GM19328 (cell line): ENCODE measurements around the gene PGM5.
"Not testable (repeated sequence)": the region's sequence is repeated elsewhere in the genome, so short reads cannot be mapped to it uniquely, and the experiment has no call there.

ENCODE experiments used
- ATAC-seq: cut with Tn5 transposase; IDR thresholded peaks from one replicate; pipeline ENCODE4 v1.9.1; 2021; ENCODE audit warnings: mild to moderate bottlenecking, moderate library complexity; ENCODE audit not compliant: unreplicated experiment

The PGM5 gene

GRCh38 chr9:68356380-68357118 lies at the start of gene PGM5:
TSS of gene PGM5 (plus strand) at chr9:68356611. CDS start at chr9:68357128, 517 bp downstream.
- peak; percentile 59 for ATAC-seq

DNA sequence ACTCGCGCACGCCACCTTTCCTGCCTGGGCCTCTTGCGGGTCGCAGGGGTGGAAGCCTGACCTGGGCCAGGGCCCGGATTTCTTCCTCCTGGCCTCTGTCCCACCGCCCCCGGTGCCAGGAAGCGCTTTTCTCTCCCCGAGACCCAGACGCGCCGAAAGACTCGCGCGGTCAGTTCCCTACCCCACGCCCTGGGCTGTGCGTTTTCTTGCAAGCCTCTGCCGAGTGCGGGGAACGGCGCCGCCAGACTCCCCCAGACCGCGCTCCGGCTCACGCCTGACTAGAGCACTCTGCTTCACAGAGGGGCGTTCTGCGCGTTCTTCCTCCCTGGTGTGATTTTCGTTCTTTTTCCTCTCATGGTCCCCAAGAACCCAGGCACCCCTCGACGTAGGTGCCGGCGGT lies 49.3 kb upstream of the PGM5 start:
- ATAC-seq, result not testable (repeated sequence)

DNA sequence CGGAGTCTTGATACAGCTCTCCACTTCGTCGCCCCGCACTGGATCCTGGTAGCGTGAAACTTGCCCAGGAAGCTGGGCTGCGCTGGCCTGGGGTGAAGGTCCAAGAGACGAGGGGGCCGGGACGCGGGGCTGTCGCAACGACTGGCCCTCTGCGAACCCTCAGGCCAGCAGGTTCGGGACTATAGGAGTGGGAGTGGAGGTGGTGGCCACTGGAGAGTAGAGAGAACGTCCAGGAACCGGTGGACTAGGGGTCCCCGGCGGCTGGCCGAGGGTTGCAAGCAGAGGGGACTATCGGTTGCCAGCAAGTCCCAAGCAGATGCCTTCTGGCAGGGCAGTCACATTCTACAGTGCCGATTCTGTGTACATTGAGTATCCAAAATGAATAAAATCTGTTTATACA lies 48.8 kb upstream of the PGM5 start:
- ATAC-seq, result not testable (repeated sequence)

DNA sequence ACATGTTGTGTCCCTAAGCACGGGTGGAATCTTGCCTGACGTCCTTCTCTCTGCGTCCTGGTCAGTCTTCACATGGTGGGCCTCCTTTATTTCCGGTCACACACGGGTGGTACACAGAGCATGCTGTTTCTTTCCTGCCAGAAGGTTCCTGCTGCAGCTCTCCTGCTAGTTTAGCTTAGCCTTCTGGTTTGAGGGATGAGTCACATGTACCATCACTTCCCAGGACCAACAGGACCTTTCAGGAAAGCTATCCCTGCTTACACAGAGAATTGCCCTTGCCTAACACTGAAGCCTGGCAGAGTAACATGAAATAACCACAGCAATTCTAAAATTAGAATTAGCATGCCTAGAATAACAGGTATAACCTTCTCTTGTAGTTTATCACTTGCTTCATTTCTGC lies 45.2 kb upstream of the PGM5 start:
- ATAC-seq, result not testable (repeated sequence)

DNA sequence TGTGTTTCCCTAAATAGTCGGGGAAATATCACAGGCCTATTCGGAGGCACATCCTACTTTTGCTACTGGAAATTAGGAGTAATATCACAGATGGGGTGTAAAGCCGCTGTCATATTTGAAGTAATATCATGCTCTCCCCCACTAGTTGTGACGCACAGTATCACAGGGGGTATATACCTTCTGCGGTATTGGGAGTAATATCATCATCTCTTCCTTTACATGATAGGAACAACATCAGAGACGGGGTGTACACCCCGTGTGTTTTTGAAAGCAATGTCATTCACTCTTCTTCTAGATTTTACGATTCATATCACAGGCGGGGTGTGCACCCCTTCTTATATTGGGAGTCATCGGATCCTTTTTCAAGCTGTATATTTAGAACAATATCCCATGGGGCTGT lies 38.2 kb upstream of the PGM5 start:
- ATAC-seq, result not testable (repeated sequence)

DNA sequence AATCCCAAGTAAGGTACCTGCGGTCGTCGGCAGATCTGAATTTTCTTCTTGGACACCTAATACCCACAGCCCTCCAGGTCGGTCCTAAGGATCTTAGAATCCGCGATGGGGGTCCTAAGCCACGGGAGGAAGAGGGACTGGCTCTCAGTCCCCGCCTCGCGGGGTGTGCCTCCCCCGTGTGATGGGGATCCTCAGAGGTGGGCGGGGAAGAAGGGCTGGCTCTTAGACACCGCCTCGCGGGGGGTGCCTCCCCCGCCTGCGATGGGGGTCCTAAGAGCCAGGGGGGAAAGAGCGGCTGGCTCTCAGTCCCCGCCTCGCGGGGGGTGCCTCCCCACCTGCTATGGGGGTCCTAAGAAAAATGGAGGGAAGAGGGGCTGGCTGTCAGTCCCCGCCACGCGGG lies 32.7 kb upstream of the PGM5 start:
- ATAC-seq, result not testable (repeated sequence)

- not testable (repeated sequence) for ATAC-seq
These were observed 31.9 kb upstream of the PGM5 start for GRCh38 chr9:68324518-68324917.

DNA sequence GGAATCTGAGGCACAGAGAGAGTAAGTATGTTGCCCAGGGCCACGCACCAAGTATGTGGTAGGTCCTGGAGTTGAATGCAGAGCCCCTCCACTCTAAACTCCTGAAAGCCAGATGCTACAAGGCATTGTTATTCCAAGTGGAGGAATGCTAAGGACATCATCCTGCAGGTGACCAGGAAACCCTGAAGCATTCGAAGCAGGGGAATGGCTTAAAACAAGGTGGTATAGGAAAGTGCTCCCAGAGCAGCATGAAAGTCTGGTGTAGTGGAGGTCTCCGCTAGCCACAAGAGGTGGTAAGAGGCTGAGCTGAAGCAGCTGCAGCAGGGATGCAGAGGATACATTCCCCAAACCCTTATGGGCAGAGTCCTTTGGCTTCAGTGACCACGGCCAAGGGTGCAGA lies 27.3 kb upstream of the PGM5 start:
- not testable (repeated sequence) for ATAC-seq

DNA sequence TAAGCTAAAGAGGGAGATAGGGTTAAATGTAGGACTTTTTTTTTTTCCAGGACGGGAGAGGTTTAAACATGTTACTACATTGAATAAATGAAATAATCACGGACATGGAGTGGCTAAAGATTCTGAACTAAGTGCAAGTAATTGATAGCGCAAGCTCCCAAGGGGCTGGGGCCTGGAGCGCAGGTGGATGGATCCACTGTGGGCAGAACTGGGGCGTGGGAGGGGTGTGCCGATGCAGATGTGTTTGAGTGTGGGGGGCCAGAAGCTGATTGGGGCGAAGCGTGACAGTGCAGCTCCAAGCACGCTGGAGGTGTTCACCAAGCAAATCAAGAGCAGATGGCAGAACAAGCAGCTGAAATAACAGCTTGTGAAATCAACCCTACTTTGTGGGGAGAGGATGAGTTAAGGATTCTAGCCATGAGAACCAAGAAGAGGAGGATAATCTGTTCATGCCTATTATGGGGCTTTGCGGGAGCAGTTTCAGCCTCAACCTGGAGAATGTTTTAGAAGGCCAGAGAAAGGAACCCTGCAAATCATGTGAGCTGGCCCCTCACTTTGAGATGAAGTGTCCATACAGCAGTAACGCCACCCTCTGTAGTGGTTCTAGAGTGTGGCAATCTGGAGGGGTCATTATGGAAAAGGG lies 25.8 kb upstream of the PGM5 start:
- ATAC-seq, result not testable (repeated sequence)

DNA sequence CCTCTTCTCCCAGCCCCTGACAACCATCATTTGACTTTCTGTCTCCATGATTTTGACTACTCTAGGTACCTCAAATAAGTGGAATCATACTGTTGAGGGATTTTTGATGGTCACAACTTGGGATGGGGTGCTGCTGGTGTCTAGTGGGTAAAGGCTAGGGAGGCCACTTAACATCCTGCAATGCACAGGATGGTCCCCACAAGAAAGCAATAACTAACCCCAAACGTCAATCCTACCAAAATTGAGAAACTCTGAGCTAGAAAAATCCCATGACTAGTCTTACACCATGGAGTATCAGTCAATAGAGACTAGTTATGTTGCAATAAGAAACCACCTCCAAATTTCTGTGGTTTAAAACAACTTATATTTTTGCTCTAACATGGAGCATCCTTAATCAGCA lies 24.3 kb upstream of the PGM5 start:
- not testable (repeated sequence) for ATAC-seq

- ATAC-seq, result not testable (repeated sequence)
These were observed 20.5 kb upstream of the PGM5 start for GRCh38 chr9:68335935-68336334.

- not testable (repeated sequence) for ATAC-seq
These were observed 19.6 kb upstream of the PGM5 start for GRCh38 chr9:68336639-68337339.

- ATAC-seq, result not testable (repeated sequence)
These were observed 18.4 kb upstream of the PGM5 start for GRCh38 chr9:68338000-68338399.

- ATAC-seq, result peak; percentile 64
These were observed 14.0 kb upstream of the PGM5 start for GRCh38 chr9:68342265-68343025.

DNA sequence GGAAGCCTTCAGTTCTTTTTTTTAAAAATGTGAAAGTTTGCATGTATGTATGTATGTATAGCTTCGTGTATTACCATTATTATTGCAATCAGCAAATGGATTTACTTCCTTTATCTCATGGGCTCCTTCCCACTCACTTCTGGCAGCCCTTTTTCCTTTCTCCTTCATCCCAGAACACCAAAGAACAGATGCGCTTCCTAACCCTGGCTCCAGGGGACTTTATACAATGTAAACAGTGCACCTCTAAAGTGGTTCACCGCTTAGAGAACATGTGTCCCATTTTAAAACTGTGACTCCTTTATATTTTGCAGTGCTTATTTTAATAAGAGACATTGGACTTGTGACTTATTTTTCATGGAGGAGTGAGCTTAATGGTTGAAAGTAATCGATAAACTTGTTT lies 13.2 kb upstream of the PGM5 start:
- ATAC-seq, result not testable (repeated sequence)

DNA sequence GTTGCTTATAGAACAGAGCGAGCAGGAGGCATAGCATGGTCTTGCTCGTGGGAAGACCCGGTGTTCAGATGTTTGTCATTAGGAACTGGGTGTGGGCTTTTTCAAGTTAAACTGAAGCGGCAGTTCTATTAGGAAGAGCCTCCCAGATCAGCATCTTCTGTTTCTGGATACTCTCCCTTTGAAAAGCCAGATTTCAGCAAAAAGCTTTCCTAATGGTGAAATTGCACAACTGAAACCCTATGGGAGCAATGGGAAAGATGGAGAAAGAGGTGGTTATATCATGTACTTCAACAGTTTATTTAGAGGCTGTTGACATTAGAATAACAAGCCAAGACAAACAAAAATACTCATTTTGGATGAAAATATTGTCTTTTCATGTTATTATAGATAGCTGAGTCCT lies 12.4 kb upstream of the PGM5 start:
- not testable (repeated sequence) for ATAC-seq

DNA sequence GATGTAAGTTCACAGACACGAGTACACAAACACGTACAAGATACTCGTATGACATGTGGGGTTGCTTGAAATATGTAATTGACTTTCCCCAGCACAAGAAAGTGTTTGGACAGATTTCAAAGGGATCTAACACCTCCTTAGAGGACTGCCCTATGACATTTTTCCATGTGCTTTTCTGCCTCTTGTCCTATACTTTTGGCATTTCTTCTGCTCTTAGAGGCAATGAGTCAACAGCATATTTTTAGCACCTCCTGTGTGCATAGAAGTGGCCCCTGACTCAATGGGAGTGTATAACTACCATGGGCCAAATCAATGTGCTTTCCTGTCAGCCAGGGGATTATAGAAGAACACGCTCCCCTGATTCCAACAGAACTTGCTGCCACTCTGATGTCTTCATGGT lies 4.7 kb upstream of the PGM5 start:
- not testable (repeated sequence) for ATAC-seq

- not testable (repeated sequence) for ATAC-seq
These were observed 425 bp upstream of the PGM5 start for GRCh38 chr9:68355993-68356379.

GRCh38 chr9:68357119-68357714 lies 806 bp downstream of the PGM5 start:
- ATAC-seq, result peak; percentile 10

GRCh38 chr9:68366933-68367547 lies 10.6 kb downstream of the PGM5 start:
- ATAC-seq, result not testable (repeated sequence)
